WI38 (cell line): Measurements from ENCODE around the gene DNAJB14.

Source experiments
- H3K4me3 ChIP-seq: 2 replicates; pipeline ENCODE4 v1.5.1; 2011; ENCODE audit warnings: low read depth, mild to moderate bottlenecking, control low read depth, low read length
- CTCF ChIP-seq: IDR thresholded peaks from 2 replicates; pipeline ENCODE4 v1.5.1; 2012; ENCODE audit warnings: low read depth, mild to moderate bottlenecking, control low read depth, low read length

DNAJB14 gene

GRCh38 chr4:99886146-99886545 lies 60.3 kb downstream of the DNAJB14 start:
- no peak for TF ChIP-seq CTCF
- H3K4me3 ChIP-seq: no peak overlapping the region

DNA sequence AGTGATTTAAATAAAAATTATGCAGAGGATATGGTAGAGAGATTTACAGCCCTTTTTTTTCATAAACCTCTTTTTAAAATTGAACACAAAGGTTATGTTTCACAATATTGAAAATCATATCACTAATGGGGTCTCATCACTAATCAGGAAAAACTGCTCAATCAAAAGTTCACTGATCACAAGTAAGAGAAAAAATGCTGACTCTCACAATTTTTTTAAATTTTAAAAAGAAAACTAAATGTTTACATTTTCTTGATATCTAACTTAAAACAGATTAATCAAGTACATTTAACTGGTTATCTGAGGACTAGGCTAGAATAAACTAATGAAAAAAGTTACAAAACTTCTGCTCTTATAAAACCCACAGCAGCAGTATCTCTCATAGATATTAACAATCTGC lies 60.7 kb downstream of the DNAJB14 start:
- no peak overlapping the region for H3K4me3 ChIP-seq
- TF ChIP-seq CTCF: no peak

DNA sequence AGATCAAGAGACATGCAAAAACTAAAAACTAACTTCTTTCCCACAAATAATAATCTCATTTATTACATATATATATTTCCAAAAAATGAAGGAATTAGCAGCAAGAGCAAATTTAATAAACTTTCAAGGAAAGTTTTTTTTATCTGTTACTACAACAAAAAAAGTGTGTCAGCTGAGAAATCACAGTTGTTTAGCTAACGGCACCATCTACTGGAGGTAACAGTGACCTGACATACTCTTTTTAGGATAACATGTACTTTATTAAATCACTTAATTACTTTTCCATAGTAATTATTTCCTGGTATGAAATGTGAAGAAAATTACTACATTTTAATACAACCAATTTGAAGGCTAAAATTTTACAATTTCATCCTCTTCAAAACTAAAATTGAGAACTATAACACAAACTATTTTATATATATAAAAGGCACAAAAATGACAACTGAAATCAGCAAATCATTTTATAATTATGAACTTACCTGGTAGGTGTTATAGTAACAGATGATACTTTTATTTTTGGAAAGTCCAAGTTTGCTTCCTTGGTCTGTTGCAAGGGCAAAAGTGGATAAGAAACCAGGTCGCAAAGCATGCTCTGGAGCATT lies 61.3 kb downstream of the DNAJB14 start:
- TF ChIP-seq CTCF: no peak; the same call in 1 of the 2 replicates
- H3K4me3 ChIP-seq: no peak overlapping the region

DNA sequence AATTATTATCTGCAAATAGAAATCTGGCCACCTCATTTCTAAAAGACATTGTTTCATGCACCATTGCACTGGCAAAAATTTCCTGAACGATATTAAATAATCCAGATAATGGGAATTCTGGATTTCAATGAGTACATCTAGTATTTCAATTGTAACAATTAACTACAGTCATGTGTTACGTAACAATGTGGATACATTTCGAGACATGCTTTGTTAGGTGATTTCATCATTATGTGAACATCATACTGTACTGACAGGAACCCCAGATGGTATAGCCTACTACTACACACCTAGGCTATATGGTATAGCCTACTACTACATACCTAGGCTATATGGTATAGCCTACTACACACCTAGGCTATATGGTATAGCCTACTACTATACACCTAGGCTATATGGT lies 67.0 kb downstream of the DNAJB14 start:
- no peak overlapping the region for H3K4me3 ChIP-seq
- TF ChIP-seq CTCF: no peak

DNA sequence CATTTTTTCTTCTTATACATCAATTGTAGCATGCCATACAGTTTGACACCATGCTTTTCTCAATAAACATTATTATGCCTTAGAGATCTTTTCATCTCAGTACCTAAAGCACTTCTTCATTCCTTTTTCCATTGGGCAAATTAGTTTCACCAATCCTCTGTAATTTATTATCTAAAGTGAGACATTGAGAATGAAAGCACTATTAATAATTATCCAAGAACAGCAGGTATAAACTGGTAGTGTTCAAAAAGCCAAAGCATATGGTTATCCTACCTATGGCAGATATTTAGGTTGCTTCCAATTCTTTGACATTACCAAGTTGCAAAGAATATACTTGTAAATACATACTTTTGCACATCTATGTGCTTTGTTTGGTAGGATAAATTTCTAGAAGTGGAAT lies 67.8 kb downstream of the DNAJB14 start:
- no peak overlapping the region for H3K4me3 ChIP-seq
- no peak for TF ChIP-seq CTCF

GRCh38 chr4:99876946-99877345 lies 69.5 kb downstream of the DNAJB14 start:
- TF ChIP-seq CTCF: no peak
- H3K4me3 ChIP-seq: no peak overlapping the region

DNA sequence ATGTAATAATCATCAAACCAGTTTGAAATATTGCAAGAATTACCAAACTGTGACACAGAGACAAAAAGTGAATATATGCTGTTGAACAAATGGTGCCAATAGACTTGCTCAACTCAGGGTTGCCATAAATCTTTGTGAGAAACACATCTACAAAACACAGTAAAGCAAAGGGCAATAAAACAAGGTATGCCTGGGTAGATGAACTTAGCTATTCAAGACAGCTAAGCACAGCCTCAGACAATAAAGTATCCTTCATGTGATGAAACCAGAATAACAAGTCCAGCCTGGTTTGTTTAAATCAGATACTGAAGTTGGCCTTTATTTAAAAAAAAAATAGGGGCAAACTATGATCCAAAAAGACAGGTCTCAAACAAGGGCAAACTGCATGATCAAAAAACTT lies 71.3 kb downstream of the DNAJB14 start:
- TF ChIP-seq CTCF: no peak
- H3K4me3 ChIP-seq: no peak overlapping the region
